GM12878 (cell line): Measurements from ENCODE around the gene MYCBPAP. TPM values are rescaled to one million over a fixed set of nuclear protein-coding genes. Genes with fewer than 3 reads are reported as not detected.

Source experiments
- ATAC-seq: fragments of 200-7000 bp; cut with Tn5 transposase; 3 replicates; pipeline ENCODE4 v1.9.1; 2020; ENCODE audit warnings: mild to moderate bottlenecking, moderate library complexity
- BruUV-seq: library from RNA; stranded (reverse); fragments of 400-500 nt; replicated peaks from 2 replicates; lab custom pipeline; 2021; lab: Mats Ljungman, UMichigan
- CTCF ChIA-PET: fragments of 300-600 bp; sonication (Branson Sonifier 250); formaldehyde crosslinking; extraction: SDS; loops from one replicate; lab custom pipeline; 2021; ENCODE audit warnings: inconsistent platforms; lab: Yijun Ruan, JAX
- POLR2A ChIA-PET: fragments of 350-600 bp; formaldehyde crosslinking; extraction: SDS; loops from one replicate; lab custom pipeline; 2021; ENCODE audit warnings: inconsistent platforms; lab: Charles Lee
- RAD21 ChIA-PET: fragments of 300-600 bp; sonication (Branson Sonifier 250); formaldehyde crosslinking; loops from one replicate; lab custom pipeline; 2023; ENCODE audit warnings: antibody characterized with exemption; ENCODE audit not compliant: unreplicated experiment; lab: Charles Lee
- SMC1A ChIA-PET: fragments of 300-600 bp; sonication (Branson Sonifier 250); formaldehyde crosslinking; loops from one replicate; lab custom pipeline; 2023; ENCODE audit not compliant: unreplicated experiment, uncharacterized antibody; lab: Charles Lee
- DNase-seq: peaks from one replicate; pipeline ENCODE4 v3.0.0-alpha.2; 2011; ENCODE audit warnings: low read depth, low spot score
- FAIRE-seq: peaks from 3 replicates; lab custom pipeline; 2011; peaks lifted over from hg19 to GRCh38; lab: Jason Lieb, UNC
- H2AFZ ChIP-seq: 2 replicates; pipeline ENCODE4 v1.6.0; 2011; ENCODE audit warnings: low read depth, low read length, control low read depth; ENCODE audit not compliant: control insufficient read depth
- H3K27ac ChIP-seq: 2 replicates; pipeline ENCODE4 v1.5.1; 2011; ENCODE audit warnings: control low read depth; ENCODE audit not compliant: control insufficient read depth, insufficient read depth
- H3K27me3 ChIP-seq, 2 experiments: replicated peaks in 1 of 2; 2 replicates each; pipeline versions ENCODE4 v1.6.0 to v1.6.1; 2011; ENCODE audit warnings: low read length in 1 of 2; ENCODE audit not compliant: control insufficient read depth in 2 of 2, insufficient read depth in 2 of 2
- H3K36me3 ChIP-seq, 2 experiments: 2 replicates each; pipeline ENCODE4 v1.5.1; 2011; ENCODE audit warnings: low read length in 1 of 2; ENCODE audit not compliant: control insufficient read depth in 2 of 2, insufficient read depth in 2 of 2
- H3K4me1 ChIP-seq: 2 replicates; pipeline ENCODE4 v1.6.1; 2011; ENCODE audit warnings: mild to moderate bottlenecking, low read length, moderate library complexity, mixed read lengths; ENCODE audit not compliant: control insufficient read depth, insufficient read depth
- H3K4me2 ChIP-seq: 2 replicates; pipeline ENCODE4 v1.6.0; 2011; ENCODE audit warnings: control low read depth; ENCODE audit not compliant: control insufficient read depth, insufficient read depth
- H3K4me3 ChIP-seq: fragments of 200-600 bp; sonication (generic); 2 replicates; pipeline ENCODE4 v1.5.1; 2016
- H3K79me2 ChIP-seq: 2 replicates; pipeline ENCODE4 v1.6.0; 2011; ENCODE audit warnings: low read length; ENCODE audit not compliant: control insufficient read depth, insufficient read depth
- H3K9ac ChIP-seq: 2 replicates; pipeline ENCODE4 v1.8.0; 2011; ENCODE audit warnings: low read length, control low read depth, mixed read lengths; ENCODE audit not compliant: control insufficient read depth, insufficient read depth
- H3K9me3 ChIP-seq: replicated peaks from 3 replicates; pipeline ENCODE4 v1.5.1; 2011; ENCODE audit warnings: mild to moderate bottlenecking, low read length; ENCODE audit not compliant: control insufficient read depth, insufficient read depth
- H4K20me1 ChIP-seq: 2 replicates; pipeline ENCODE4 v1.6.0; 2011; ENCODE audit not compliant: control insufficient read depth, insufficient read depth
- KAT2A ChIP-seq: conservative IDR thresholded peaks from 2 replicates; pipeline ENCODE4 v1.6.1; 2011; ENCODE audit warnings: low read depth, low read length; ENCODE audit not compliant: control insufficient read depth
- KLF5 ChIP-seq: fragments of 450-650 bp; IDR thresholded peaks from 2 replicates; pipeline ENCODE4 v1.6.1; 2014; ENCODE audit warnings: mild to moderate bottlenecking; ENCODE audit not compliant: partially characterized antibody
- NR2C2 ChIP-seq: IDR thresholded peaks from 2 replicates; pipeline ENCODE4 v1.6.1; 2011; ENCODE audit warnings: borderline replicate concordance, low read depth; ENCODE audit not compliant: control insufficient read depth, insufficient read length
- RB1 ChIP-seq: fragments of 450-650 bp; formaldehyde crosslinking; IDR thresholded peaks from 2 replicates; pipeline ENCODE4 v1.6.1; 2017; ENCODE audit warnings: mild to moderate bottlenecking, borderline replicate concordance
- RFX5 ChIP-seq: IDR thresholded peaks from 2 replicates; pipeline ENCODE4 v1.6.1; 2011; ENCODE audit warnings: low read depth, low read length, improper control_type of control experiment
- TBL1XR1 ChIP-seq: IDR thresholded peaks from 2 replicates; pipeline ENCODE4 v1.6.1; 2012; ENCODE audit warnings: low read depth, low read length, improper control_type of control experiment
- ZNF384 ChIP-seq: IDR thresholded peaks from 2 replicates; pipeline ENCODE4 v1.6.1; 2012; ENCODE audit warnings: low read depth, mild to moderate bottlenecking, low read length, improper control_type of control experiment, borderline replicate concordance
- WGBS: methylation state at CpG from one replicate; pipeline ENCODE4 v1.1.6; 2016; ENCODE audit warnings: low lambda C conversion rate; ENCODE audit not compliant: insufficient replicate concordance, insufficient coverage; ENCODE audit errors: missing lambda C conversion rate; 5-methylcytosine and 5-hydroxymethylcytosine counted together
- in situ Hi-C: fragments of 300-500 bp; cut with MboI; formaldehyde crosslinking; loops from 9 replicates; pipeline ENCODE4 v1.14.3; 2018; ENCODE audit warnings: mixed read lengths
- intact Hi-C: fragments of 100-400 bp; cut with micrococcal nuclease; formaldehyde crosslinking; loops from one replicate; pipeline ENCODE4 v1.14.2; 2022; ENCODE audit not compliant: unreplicated experiment
- polyA plus RNA-seq, 11 experiments: library from polyadenylated mRNA; depleted of rRNA in 4 of 11; unstranded in 6 of 11; stranded (reverse) in 5 of 11; fragments of >200 nt; fragmentation: Nextera tagmentation in 4 of 11; fragmentation: Illumina TruSeq in 1 of 11; extraction: Ambion mirVana in 4 of 11; extraction: Trizol in 1 of 11; gene quantifications; 1 replicate in 1 of 11; 2 replicates in 10 of 11; pipeline versions ENCODE4 v1.2.1 to v1.2.3, GENCODE V29; 2011 to 2016; ENCODE audit warnings: inconsistent platforms in 2 of 11, missing spikeins in 2 of 11, low read depth in 1 of 11
- total RNA-seq, 4 experiments: library from RNA; depleted of rRNA in 3 of 4; stranded (reverse); fragments of >200 nt in 3 of 4; fragmentation: Illumina TruSeq in 1 of 4; extraction: Trizol in 1 of 4; gene quantifications; 2 replicates each; pipeline versions ENCODE4 v1.2.1 to v1.2.3, GENCODE V29; 2013 to 2021
- TF ChIP-seq, protein P1 (sequence below): fragments of 450-650 bp; IDR thresholded peaks from 2 replicates; pipeline ENCODE4 v1.6.1; 2017; ENCODE audit warnings: borderline replicate concordance
- TF ChIP-seq, protein P2 (sequence below): fragments of 450-650 bp; IDR thresholded peaks from 2 replicates; pipeline ENCODE4 v1.6.1; 2018; ENCODE audit warnings: mild to moderate bottlenecking, low read depth, moderate library complexity; ENCODE audit not compliant: partially characterized antibody
- TF ChIP-seq, protein P3 (sequence below), 3 experiments: IDR thresholded peaks in 2 of 3; conservative IDR thresholded peaks in 1 of 3; 2 replicates each; pipeline ENCODE4 v1.5.1; 2011; ENCODE audit warnings: low read depth in 3 of 3, low read length in 3 of 3, mild to moderate bottlenecking in 3 of 3, control low read depth in 2 of 3, moderate library complexity in 2 of 3, inconsistent platforms in 1 of 3, mixed read lengths in 1 of 3; ENCODE audit not compliant: control insufficient read depth in 2 of 3, insufficient read depth in 1 of 3; ENCODE audit errors: extremely low read depth in 1 of 3
- TF ChIP-seq, protein P4 (sequence below): fragments of 450-650 bp; IDR thresholded peaks from 2 replicates; pipeline ENCODE4 v1.6.1; 2014; ENCODE audit warnings: mild to moderate bottlenecking
- TF ChIP-seq, protein P5 (sequence below): IDR thresholded peaks from 2 replicates; pipeline ENCODE4 v1.6.1; 2012; ENCODE audit warnings: low read length, inconsistent platforms

The MYCBPAP gene
- total and polyA plus RNA-seq, 10 of the 15 experiments (the other 5 are each of a cell fraction or from before 2014, with no cell fraction given) = 0.23 to 2.7 (median 1.5) TPM

DNA sequence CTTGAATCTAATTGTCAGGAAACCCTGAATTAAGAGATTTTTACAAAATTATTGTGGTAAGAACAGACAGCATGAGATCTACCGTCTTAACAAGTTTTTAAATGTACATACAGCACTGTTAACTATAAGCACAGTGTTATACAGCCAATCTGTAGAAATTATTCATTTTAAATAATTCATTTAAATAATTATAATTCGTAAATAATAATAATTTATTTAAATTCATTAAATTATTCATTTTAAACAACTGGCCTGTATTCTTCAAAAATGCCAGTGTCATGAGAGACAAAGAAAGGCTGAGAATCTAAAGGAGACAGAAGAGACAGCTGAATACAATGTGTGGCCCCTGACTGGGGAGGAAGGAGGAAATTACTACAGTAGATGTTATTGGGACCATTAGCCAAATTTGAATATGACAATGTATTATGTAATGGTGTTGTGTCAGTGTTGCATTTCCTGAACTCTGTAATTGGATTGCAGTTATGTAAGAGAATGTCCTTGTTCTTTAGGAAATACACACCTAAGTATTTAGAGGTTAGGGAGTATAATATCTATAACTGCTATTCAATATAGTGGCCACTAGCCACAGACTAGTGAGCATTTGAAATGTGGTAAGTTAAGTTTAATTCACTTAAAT lies 27.3 kb upstream of the MYCBPAP start (continued):
- TF ChIP-seq, protein P1, sequence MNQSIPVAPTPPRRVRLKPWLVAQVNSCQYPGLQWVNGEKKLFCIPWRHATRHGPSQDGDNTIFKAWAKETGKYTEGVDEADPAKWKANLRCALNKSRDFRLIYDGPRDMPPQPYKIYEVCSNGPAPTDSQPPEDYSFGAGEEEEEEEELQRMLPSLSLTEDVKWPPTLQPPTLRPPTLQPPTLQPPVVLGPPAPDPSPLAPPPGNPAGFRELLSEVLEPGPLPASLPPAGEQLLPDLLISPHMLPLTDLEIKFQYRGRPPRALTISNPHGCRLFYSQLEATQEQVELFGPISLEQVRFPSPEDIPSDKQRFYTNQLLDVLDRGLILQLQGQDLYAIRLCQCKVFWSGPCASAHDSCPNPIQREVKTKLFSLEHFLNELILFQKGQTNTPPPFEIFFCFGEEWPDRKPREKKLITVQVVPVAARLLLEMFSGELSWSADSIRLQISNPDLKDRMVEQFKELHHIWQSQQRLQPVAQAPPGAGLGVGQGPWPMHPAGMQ = no peak
- TF ChIP-seq, protein P2, sequence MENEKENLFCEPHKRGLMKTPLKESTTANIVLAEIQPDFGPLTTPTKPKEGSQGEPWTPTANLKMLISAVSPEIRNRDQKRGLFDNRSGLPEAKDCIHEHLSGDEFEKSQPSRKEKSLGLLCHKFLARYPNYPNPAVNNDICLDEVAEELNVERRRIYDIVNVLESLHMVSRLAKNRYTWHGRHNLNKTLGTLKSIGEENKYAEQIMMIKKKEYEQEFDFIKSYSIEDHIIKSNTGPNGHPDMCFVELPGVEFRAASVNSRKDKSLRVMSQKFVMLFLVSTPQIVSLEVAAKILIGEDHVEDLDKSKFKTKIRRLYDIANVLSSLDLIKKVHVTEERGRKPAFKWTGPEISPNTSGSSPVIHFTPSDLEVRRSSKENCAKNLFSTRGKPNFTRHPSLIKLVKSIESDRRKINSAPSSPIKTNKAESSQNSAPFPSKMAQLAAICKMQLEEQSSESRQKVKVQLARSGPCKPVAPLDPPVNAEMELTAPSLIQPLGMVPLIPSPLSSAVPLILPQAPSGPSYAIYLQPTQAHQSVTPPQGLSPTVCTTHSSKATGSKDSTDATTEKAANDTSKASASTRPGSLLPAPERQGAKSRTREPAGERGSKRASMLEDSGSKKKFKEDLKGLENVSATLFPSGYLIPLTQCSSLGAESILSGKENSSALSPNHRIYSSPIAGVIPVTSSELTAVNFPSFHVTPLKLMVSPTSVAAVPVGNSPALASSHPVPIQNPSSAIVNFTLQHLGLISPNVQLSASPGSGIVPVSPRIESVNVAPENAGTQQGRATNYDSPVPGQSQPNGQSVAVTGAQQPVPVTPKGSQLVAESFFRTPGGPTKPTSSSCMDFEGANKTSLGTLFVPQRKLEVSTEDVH = no peak
- TF ChIP-seq ZNF384 = no peak

DNA sequence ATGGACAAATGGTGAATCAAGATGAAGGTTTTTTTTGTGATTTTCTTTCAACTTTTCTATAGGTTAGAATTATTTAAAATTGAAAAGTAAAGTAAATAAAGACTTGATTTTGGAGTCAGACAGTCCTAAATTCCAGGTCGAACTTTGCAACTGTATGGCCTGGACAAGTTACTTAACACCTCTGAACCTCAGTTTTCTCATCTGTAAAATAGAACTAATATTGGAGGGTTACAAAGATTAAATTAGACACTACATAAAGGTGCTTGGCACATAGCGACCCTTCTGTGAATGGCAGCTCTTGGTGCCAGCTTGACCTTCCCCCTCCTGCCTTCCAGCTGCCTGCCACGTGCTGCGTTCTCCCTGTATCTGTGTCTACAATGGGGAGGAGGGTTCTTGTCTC lies 26.6 kb upstream of the MYCBPAP start:
- Histone ChIP-seq H3K27ac (no peak overlapping the region), H4K20me1 (no peaks in the 10 kb centered on the region), H2AFZ (no peak overlapping the region), H3K9me3 (no peaks in the 10 kb centered on the region), H3K4me1 (no peaks in the 10 kb centered on the region), H3K79me2 (no peaks in the 10 kb centered on the region), H3K4me2 (no peak overlapping the region), H3K4me3 (no peak overlapping the region), H3K27me3 (no peaks in the 10 kb centered on the region), H3K36me3 (peaks cover 0 to 10% of the 10 kb centered on the region in 2 experiments; a peak in 2 of 4 replicates), H3K9ac (no peak overlapping the region)
- RAD21 ChIA-PET = interaction anchor here (0.5 to 1.2 kb wide), 6 partner anchors 22 to 144 kb away, joined by 3 to 5 read pairs (median 3); no protein-coding TSS in a partner anchor
- CTCF ChIA-PET = interaction anchor here (0.9 to 4.4 kb wide), 13 partner anchors 12 to 302 kb away, joined by 3 to 23 read pairs (median 6); no protein-coding TSS in a partner anchor
- FAIRE-seq (no peak), ATAC-seq (no peak), DNase-seq (no peak)
- WGBS = 71% methylated on average over 4 of the region's 4 CpGs
- in situ Hi-C loops = loop anchor here (10.0 kb wide), 1 partner anchor 143 kb away; no protein-coding TSS in a partner anchor
- SMC1A ChIA-PET = interaction anchor here (0.9 to 2.6 kb wide), 3 partner anchors 60 to 252 kb away, joined by 4 to 8 read pairs (median 5); no protein-coding TSS in a partner anchor
- no TSS peak for BruUV-seq
- POLR2A ChIA-PET = no interaction called here
- intact Hi-C loops = loop anchor here (1.0 kb wide), 3 partner anchors 61 to 214 kb away; no protein-coding TSS in a partner anchor
- no peak for TF ChIP-seq TBL1XR1
- no peak for TF ChIP-seq NR2C2
- no peak for TF ChIP-seq KLF5
- no peak for TF ChIP-seq RB1
- TF ChIP-seq, protein P3, sequence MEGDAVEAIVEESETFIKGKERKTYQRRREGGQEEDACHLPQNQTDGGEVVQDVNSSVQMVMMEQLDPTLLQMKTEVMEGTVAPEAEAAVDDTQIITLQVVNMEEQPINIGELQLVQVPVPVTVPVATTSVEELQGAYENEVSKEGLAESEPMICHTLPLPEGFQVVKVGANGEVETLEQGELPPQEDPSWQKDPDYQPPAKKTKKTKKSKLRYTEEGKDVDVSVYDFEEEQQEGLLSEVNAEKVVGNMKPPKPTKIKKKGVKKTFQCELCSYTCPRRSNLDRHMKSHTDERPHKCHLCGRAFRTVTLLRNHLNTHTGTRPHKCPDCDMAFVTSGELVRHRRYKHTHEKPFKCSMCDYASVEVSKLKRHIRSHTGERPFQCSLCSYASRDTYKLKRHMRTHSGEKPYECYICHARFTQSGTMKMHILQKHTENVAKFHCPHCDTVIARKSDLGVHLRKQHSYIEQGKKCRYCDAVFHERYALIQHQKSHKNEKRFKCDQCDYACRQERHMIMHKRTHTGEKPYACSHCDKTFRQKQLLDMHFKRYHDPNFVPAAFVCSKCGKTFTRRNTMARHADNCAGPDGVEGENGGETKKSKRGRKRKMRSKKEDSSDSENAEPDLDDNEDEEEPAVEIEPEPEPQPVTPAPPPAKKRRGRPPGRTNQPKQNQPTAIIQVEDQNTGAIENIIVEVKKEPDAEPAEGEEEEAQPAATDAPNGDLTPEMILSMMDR (IDR thresholded peaks at IDR 0.05 in 2 of 3, conservative IDR thresholded peaks at IDR 0.05 in 1 of 3; ENCODE audit: control insufficient read depth in 2 of 3, extremely low read depth in 1 of 3, insufficient read depth in 1 of 3, low read depth in 3 of 3, low read length in 3 of 3) = no peak
- TF ChIP-seq RFX5 = no peak
- TF ChIP-seq, protein P4, sequence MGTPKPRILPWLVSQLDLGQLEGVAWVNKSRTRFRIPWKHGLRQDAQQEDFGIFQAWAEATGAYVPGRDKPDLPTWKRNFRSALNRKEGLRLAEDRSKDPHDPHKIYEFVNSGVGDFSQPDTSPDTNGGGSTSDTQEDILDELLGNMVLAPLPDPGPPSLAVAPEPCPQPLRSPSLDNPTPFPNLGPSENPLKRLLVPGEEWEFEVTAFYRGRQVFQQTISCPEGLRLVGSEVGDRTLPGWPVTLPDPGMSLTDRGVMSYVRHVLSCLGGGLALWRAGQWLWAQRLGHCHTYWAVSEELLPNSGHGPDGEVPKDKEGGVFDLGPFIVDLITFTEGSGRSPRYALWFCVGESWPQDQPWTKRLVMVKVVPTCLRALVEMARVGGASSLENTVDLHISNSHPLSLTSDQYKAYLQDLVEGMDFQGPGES = no peak
- TF ChIP-seq, protein P5, sequence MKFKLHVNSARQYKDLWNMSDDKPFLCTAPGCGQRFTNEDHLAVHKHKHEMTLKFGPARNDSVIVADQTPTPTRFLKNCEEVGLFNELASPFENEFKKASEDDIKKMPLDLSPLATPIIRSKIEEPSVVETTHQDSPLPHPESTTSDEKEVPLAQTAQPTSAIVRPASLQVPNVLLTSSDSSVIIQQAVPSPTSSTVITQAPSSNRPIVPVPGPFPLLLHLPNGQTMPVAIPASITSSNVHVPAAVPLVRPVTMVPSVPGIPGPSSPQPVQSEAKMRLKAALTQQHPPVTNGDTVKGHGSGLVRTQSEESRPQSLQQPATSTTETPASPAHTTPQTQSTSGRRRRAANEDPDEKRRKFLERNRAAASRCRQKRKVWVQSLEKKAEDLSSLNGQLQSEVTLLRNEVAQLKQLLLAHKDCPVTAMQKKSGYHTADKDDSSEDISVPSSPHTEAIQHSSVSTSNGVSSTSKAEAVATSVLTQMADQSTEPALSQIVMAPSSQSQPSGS = no peak
- no peak for TF ChIP-seq KAT2A
